Measurements from ENCODE around the gene LPO.

The LPO gene

GRCh38 chr17:58279016-58279711 is 40.8 kb downstream of the LPO start:
- DNase-seq, result no peak

- no peak for DNase-seq
Measured at GRCh38 chr17:58279736-58280479, 41.5 kb downstream of the LPO start.

- no peak for DNase-seq
Measured at GRCh38 chr17:58280480-58281217, 42.3 kb downstream of the LPO start, which contains the start of gene MPO. Gene MPO (minus strand): TSS chr17:58280935. CDS start chr17:58280758, 177 bp downstream.

GRCh38 chr17:58281511-58282011 is 43.2 kb downstream of the LPO start:
- no peak for DNase-seq

GRCh38 chr17:58282442-58282841 is 44.1 kb downstream of the LPO start:
- DNase-seq, result no peak

- no peak for DNase-seq
Measured at GRCh38 chr17:58283674-58284612, 45.6 kb downstream of the LPO start.

- no peak for DNase-seq
Measured at GRCh38 chr17:58284613-58285421, 46.4 kb downstream of the LPO start.

- DNase-seq, result no peak
Measured at GRCh38 chr17:58285422-58285810, 47.0 kb downstream of the LPO start.

GRCh38 chr17:58289869-58290268 is 51.5 kb downstream of the LPO start:
- DNase-seq, result no peak

- no peak for DNase-seq
Measured at GRCh38 chr17:58291246-58291645, 52.9 kb downstream of the LPO start.

- DNase-seq, result no peak
Measured at GRCh38 chr17:58294034-58294433, 55.6 kb downstream of the LPO start.

- DNase-seq, result no peak
Measured at GRCh38 chr17:58300336-58300735, 62.0 kb downstream of the LPO start.

- no peak for DNase-seq
Measured at GRCh38 chr17:58301504-58302150, 63.2 kb downstream of the LPO start.

- no peak for DNase-seq
Measured at GRCh38 chr17:58302171-58302918, 64.0 kb downstream of the LPO start.

GRCh38 chr17:58302919-58303585 is 64.7 kb downstream of the LPO start:
- no peak for DNase-seq

- peak; percentile 8 for DNase-seq
Measured at GRCh38 chr17:58303971-58304749, 65.8 kb downstream of the LPO start.

GRCh38 chr17:58304750-58305486 is 66.5 kb downstream of the LPO start:
- no peak for DNase-seq

GRCh38 chr17:58305626-58306025 is 67.2 kb downstream of the LPO start:
- DNase-seq, result no peak
